IPS DF 4.7 (cell line): ENCODE results near the gene CIB1.
"Not testable (repeated sequence)": the region's sequence is repeated elsewhere in the genome, so short reads cannot be mapped to it uniquely, and the experiment has no call there.

Experiments used
- DNase-seq: peaks from one replicate; pipeline ENCODE4 v3.0.0-alpha.2; 2013; ENCODE audit warnings: low spot score; ENCODE audit errors: extremely low read depth

The CIB1 gene

DNA sequence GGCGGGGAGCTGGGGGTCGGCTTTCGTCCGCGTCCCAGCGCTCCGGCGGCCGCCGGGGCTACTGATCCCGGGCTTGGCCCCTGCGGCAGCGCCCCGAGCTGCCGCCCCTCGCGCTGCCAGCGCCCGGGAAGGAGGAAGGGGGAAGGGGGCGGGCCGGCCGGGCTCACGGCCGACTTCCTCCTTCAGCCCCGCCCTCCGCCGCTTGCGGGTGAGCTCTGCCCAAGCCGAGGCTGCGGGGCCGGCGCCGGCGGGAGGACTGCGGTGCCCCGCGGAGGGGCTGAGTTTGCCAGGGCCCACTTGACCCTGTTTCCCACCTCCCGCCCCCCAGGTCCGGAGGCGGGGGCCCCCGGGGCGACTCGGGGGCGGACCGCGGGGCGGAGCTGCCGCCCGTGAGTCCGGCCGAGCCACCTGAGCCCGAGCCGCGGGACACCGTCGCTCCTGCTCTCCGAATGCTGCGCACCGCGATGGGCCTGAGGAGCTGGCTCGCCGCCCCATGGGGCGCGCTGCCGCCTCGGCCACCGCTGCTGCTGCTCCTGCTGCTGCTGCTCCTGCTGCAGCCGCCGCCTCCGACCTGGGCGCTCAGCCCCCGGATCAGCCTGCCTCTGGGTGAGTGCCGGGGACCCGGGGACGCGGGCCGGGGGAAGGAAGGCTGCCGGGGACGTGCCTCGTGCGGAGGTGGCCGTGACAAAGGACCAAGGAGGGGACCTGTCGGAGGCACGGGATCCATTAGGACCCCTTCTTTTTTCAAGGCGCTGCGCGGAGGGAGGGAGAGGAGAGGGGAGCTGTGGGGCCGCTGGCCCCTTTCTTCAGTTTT, 32.4 kb downstream of the CIB1 start, which contains the start of gene SEMA4B:
TSS of gene SEMA4B (plus strand) at position 201 of the 814 bp plus-strand sequence. CDS start at position 450, 249 bp downstream.
- no peak for DNase-seq

DNA sequence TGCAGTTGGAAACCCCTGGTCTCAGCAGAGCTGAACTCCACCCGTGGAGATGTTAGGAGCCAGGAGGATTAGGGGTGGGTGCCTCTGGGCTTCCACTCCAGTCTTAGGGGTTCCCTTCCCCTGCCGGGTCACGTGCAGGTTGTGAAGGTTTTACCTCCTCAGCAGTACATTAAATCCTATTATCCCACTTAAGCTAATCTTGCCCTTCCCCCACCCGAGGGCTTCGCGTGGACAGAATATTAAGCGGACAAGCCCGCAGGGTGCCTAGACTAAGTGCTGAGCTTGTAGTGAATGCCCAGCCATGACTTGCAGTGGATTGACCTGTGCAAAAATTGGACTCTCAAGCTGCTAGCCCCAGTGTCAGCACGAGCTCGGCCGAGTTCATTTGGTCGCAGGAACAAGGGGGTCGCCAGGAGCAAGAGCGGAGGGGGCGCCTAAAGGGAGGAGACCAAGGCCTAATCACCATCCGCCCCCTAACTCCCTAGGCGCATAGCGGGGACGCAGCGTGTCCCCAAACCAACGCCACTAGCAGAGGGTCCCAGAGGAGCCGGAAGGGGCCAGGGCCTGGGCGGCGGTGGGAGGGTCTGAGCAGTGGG, 33.1 kb downstream of the CIB1 start:
- no peak for DNase-seq

DNA sequence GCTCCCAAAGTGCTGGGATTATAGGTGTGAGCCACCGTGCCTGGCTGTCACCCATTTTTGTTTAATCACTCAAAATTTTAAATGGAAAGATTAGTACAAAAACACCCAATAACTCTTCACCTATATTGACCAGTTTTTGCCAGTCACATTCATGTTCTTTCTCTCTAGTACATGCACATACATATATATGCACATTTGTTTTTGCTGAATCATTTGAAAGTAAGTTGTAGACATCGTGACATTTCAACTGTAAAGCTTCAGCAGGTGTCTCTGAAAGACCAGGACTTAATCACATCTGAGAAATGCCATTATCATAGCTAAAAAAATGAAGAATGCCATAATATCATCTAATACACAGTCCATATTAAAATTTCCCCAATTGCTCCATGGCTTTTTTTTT, 39.1 kb downstream of the CIB1 start:
- no peak for DNase-seq

DNA sequence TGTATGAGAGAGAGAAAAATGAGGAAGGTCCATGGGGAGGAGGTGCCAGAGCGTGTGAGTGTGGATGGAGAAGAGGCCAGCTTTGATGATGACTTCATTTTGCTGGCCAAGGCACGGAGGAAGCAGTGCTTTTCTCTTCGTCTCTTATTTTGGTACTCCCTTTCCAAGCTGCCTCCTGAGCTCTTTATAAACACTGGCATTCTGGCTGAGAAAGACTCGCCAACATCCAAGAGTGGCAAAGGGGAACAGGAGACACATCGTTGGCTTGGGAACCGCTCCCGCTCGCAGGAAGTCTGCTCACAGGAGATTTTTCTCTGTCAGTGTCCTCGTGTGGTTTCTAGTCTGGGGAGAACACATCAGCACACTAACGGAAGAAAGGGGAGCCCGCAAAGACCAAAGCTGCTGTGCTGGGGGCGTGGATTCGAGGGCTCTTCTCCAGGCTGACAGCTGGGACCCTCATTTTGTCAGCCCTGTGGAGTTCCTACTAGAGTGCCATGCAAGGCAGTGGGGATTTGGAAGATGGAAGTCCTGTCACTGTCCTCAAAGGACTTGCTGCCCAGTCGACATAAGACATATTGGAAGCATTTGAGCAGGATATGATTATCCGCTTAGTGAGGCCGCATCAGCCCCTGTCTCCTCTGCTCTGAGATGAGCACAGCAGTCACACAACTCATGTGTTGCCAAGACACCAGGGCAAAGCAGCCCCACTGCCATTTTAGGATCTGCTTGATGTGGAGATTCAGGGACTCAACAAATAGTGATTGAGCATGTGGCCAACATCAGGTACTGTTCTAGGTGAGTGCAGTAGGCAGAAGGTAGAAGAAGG, 40.6 kb downstream of the CIB1 start:
- no peak for DNase-seq

DNA sequence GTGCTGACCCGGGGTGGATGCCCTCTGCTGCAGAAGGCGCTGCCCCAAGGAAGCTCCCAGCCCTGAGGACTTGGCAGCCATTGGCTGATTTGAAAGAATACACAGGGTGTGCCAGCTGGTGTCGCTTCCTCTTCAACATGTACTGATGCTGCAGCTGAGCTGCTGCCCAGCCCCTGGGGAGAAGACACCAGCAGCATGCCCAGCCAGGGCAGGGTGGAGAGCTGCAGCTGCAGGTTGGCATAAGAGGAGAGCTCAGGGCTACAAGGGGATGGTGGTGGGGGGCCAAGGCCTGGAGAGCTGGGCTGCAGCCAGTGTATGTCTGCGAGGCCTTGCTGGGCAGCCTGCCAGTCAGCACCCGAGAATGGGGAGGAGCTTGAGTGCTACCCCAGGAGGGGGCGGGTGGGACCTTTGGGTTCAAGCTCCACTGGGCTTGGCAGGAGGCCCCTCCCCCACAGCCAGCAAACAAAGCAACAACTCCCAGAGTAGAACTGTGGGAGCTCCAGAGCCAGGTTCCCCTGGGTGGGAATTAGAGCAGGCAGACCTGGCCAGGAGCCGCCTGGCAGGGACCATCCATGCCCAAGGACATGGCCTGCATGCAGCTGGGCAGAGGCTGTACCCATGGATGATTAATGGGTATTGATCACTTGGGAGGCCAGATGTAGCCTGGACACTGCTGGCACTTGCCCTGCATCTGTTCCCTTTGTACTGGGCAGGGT, 41.8 kb downstream of the CIB1 start:
- DNase-seq, result no peak

DNA sequence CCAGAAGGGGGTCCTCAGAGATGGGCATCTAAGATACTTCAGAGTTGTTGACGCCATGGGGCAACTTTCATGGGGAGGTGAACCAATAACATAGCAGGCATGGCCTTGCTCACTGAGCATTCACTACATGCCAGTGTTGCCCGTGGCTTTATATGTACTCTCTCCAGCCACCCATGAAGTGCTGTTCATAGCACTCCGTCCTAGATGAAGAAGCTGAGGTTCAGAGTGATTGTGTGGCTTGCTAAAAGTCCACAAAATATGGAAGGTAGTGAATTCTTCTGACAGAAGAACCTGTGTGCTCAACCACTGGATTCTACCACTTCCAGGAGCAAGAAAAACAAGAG, 42.4 kb downstream of the CIB1 start:
- DNase-seq, result no peak

DNA sequence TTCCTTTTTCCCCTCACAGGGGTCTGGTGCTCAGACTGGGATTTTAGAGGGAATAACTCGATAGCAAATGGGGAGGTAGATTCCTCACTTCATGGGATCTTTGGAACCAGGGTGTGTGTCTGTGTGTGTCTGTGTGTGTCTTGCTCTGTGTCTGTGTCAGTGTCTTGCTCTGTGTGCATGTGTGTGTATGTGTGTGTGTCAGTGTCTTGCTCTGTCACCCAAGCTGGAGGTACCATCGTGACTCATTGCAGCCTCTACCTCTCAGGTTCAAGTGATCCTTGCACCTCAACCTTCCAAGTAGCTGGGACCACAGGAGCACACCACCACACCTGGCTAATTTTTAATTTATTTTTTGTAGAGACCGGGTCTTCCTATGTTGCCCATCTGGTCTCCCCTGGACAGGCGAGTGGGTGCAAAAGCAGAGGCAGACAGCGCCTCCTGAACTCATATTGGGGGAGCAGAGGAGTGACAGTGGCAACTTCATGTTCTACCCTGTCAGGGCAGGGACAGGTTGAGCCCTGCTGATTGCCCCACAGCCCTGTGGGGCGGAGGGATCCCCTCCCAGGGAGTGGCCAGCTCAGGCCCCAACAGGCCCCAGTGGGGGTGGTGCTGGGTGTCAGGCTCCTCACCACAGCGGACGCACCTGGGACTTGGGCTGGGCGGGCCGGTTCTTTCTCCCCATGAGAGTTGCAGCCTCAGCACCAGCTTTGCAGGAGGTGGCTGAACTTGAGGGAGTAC, 43.0 kb downstream of the CIB1 start:
- no peak for DNase-seq

DNA sequence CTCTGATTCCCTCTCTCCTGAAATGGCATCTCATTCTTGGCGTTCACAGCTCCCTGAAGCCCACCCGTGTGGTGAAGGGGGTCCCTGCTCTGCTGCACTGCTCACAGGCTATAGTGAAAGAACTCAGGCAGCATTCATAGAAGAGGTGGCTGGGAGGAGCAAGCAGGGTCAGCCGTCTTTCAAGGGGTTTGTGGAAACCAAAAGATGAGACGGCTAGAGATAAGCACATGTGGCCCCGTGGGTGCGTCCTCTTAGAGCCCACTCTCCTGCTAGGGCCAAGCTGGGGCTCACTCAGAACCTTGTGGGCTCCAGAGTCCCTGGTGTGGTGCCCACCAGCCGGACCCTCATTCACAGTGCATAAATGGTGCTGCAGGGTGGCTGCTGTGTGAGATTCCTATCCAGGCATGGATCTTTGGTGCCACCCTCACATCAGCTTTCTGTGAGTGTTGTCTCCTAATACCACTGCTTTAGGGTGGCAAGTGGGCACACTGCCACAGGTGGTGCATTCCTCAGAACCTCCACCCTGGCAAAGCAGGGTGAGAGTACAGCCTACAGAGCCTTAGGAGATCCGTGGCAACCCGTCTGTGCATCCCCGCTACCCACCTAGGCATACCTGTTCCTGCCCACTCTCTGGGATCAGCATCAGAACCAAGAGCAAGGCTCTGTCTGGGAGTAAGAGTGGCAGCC, 43.8 kb downstream of the CIB1 start:
- no peak for DNase-seq

DNA sequence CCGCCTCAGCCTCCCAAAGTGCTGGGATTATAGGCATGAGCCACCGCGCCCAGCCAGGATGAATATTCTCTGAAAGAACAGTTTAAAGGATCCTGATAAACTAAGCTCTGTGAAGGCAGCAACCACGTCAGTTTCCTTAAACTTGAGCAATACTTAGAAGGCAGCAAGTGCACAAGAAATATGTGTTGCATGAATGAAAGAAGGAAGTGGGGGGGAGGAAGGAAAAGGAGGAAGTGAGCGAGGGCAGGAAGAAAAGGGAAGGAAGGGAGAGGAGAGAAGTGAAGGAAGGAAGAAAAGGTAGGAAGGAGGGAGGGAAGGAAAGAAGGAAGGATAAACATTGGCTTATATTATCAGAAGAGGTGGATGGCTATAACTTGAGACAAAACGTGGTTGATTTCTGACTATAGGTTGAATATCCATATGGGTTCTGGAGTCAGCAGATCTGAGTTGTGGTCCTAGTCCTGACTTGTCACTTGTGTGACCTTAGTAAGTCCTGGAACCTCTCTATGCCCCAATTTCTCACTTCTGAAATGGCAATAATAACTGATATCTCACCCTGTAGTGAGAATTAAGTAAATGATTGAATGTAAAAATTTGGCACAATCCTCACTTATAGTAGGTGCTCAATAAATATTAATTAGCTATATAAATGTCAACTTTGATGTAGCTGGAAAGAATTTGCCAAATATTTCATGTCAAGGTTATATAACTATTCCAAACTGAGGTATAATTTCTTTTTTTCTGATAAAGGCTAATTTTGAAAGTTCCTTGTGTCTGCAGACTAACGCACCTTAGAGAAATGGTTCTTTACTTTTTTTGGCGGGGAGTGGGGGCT, 44.6 kb downstream of the CIB1 start:
- DNase-seq, result no peak

DNA sequence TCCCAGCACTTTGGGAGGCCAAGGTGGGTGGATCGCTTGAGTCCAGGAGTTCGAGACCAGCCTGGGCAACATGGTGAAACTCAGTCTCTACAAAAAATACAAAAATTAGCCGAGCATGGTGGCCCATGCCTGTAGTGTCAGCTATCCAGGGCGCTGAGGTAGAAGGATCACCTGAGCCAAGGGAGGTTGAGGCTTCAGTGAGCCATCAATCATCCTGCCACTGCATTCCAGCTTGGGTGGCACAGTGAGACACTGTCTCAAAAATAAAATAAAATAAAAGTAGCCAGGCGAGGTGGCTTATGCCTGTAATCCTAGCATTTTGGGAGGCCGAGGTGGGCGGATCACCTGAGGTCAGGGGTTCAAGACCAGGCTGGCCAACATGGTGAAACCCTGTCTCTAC, 45.7 kb downstream of the CIB1 start:
- not testable (repeated sequence) for DNase-seq

DNA sequence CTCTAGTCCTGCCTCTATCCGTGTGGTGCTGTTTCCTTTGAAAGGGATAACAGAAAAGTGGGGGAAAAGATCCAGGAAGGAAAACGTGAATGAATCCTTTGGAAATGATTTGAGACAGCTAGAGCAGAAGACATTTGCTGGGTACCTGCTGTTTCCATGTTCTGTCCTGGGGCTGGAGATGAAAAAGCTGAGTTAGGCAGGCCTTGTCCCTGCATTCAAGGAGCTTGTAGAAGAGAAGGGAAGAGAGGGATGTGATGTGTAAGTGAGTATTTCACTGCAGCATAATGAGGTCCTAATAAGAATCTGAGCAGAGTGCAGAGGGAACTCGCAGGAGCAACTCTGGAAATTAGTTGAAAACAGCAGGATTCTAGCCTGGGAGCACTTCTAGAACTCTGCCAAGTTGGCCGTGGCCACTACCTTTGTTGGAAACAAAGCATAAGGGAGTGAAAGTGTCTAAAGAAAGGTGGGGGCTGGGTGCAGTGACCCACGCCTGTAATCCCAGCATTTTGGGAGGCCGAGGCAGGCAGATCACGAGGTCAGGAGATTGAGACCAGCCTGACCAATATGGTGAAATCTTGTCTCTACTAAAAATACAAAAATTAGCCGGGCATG, 46.4 kb downstream of the CIB1 start:
- DNase-seq, result no peak

DNA sequence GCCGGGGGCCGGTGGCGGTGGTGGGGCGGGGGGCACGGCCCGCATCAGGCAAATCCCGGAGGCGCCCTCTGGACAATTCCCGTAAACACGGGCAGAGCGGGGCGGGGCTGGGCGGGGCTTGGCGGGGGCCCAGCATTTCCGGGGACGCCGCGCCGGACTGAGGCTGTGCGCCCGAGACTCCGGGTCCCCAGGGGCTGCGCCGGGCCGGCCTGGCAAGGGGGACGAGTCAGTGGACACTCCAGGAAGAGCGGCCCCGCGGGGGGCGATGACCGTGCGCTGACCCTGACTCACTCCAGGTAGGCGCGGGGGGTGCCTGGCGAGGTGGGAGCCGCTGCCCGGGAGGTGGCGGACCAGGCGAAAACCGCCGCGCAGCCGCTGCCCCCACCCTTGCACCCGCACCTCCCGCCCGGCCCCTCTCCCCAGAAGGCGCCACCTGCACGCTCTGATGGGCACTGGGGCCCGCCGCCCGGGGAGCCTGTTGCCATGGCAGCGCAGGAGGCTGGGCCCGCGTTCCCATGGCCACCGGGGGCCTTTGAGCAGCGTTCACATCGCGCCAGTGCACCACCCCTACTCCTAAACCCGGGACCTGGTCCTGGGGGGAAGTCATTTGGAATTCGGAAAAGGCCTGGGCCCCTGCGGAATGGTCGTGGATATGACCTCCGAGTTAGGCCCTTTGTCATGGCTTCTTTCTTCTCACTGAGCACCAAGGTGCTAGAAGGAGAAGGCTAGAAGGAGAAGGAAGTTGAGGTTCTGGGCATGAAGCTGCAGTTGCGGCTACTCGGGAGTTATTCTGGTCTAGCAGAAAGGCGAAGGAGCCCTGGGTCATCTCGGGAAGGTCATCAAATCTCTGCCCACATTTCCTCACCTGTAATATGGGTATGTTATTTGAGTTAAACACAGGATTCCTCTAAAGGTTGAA, 48.7 kb downstream of the CIB1 start:
- DNase-seq, result no peak

DNA sequence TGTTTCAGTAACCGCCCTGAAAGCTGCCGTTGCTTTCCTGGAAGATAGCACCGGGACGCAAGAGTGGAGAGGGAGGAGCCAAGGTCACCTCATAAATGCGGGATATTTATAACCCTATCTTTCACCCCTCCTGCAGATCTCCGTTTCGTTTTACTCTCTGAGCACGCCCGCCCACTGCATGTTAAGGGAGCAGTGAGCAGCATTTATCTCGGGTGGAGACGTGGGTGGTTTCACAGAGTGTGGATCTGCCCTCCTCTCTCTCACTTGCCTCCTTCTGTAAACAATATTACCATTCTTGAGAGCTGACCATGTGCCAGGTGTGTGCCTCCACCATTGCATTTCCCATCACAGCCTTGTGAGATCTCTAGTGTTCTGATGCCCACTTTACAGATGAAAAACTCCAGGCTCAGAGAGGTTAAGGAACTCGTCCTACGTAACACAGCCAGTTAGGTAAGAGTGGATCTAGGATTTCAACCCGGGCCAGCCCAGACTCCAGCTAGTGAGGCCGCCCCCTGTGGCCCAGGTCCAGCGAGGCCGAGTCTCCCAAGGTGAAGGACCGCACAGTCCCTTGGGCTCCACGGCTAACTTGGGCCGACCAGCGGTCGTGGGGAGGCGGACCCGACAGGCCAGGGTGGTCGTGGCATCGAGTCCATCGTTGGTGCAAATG, 49.5 kb downstream of the CIB1 start:
- DNase-seq, result no peak

DNA sequence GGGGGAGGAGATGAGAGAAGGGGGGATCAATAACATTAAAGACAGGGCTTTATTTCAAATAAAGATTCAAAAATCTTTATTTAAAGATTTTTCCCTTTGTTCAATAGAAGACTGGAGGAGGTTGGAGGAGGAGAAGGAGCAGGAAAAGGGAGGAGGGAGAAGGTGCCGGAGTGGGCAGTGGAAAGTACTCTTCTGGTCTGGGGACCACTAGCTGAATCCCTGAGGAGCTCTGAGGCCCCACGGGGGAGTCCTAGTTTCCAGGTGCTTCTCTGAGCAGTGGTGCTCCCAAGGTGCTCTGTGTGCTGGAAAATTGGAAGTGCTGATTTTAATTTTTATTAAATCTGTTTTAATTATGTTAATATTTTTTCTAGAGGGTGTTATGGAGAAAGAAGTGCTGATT, 52.0 kb downstream of the CIB1 start:
- no peak for DNase-seq
